HG03025 (cell line): ENCODE data around the gene FOXQ1.
"Not testable (repeated sequence)": the region's sequence is repeated elsewhere in the genome, so short reads cannot be mapped to it uniquely, and the experiment has no call there.

ENCODE experiments used
- ATAC-seq: cut with Tn5 transposase; IDR thresholded peaks from one replicate; pipeline ENCODE4 v1.9.1; 2021; ENCODE audit warnings: mild to moderate bottlenecking, moderate library complexity; ENCODE audit not compliant: unreplicated experiment, low FRiP score

Gene FOXQ1

GRCh38 chr6:1318036-1318435 lies 6.1 kb downstream of the FOXQ1 start:
- no peak for ATAC-seq

GRCh38 chr6:1318584-1318983 lies 6.7 kb downstream of the FOXQ1 start:
- ATAC-seq = not testable (repeated sequence)

- no peak for ATAC-seq
Observed at GRCh38 chr6:1321738-1322137, 9.8 kb downstream of the FOXQ1 start.

GRCh38 chr6:1322156-1322555 lies 10.3 kb downstream of the FOXQ1 start:
- no peak for ATAC-seq

GRCh38 chr6:1322696-1323219 lies 10.9 kb downstream of the FOXQ1 start:
- no peak for ATAC-seq

DNA sequence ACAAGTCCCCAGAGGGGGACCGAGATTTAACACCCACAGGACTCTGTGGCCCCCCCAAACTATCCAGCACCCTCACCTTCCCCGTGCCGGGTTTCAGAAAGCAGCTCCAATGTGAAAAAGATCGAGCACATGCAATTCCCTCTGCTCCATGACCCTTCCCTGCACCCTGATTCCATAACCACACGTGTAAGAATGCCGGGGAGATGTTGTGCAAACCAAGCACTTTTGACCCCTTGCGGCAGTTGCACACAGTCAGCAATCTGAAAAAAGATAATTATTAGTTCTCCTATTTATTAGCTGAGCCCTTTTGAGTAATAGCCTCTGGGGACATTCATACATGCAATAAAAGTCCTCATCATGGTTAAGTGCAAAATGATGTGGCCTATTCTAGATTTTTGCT lies 13.0 kb downstream of the FOXQ1 start:
- no peak for ATAC-seq

DNA sequence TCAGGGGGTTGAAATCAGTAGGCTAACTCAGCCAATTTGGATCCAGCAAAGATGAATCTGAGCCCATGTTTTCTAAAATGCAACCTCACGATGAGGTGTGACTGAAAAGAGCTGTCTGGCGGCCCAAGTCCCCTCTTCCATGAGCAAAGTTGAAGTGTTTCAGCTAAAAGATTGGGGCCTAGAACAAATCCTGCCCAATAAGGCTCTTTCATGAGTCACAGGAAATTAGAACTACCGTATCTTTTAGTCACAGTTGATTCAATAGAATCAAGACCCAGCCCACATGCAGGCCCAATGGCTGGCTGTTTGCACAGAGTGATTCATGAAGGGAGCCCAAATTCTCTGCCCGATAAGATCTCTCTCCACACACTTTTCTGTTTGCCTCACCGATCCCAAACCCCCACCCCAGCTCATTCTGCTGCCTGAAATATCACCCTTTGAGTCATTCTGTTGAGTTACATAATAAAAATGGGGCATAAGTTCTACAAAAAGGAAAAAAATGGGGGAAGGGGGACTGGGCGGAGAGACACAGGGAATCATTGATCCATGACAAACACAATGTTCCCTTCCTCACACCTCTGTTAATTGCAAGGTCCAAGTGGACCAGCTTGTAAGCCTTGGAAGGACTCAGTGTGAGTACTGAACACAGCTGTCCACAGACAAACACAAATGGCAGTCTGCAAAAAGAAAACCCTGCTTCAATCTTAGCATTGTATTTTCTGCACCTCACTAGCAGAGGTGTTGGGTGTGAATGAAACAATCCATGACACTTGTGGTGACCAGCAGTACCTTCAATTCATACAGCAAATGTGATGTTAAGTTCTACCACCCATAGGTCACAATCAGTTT lies 13.8 kb downstream of the FOXQ1 start:
- ATAC-seq = no peak

GRCh38 chr6:1326535-1327121 lies 14.7 kb downstream of the FOXQ1 start:
- ATAC-seq = no peak

DNA sequence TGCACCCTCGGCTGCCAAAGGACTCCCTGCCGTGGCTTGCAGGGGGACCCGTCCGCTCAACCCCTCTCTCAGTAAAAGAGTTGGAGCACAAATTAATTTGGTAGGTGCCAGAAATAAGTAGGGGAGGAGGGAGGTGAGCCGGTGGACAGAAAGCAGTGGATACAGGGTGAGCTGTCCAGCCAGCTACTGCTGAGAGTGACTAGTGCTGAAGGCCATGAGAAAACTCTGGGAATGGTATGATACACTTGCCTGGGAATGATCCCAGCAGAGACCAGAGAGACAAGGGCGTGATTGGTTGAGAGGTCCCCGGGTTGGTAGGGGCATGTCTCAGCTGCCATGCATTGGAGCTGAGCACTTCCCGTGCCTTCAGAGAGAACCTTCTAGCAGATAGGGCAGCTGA lies 15.7 kb downstream of the FOXQ1 start:
- no peak for ATAC-seq

- ATAC-seq = no peak
Observed at GRCh38 chr6:1328129-1328800, 16.4 kb downstream of the FOXQ1 start.

DNA sequence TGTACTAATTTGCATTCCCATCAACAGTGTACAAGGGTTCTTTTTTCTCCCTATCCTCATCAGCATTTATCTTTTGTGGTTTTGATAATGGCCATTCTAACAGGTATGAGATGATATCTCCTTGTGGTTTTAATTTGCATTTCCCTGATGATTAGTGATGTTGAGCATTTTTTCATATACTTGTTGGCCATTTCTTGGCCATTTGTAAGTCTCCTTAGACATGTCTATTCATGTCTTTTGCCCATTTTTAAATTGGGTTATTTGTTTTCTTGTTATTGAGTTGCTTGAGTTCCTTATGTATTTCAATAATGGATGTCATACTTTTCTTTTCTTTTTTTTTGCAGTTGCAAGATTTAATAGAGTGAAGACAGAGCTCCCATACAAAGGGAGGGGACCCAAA lies 17.8 kb downstream of the FOXQ1 start:
- no peak for ATAC-seq

- no peak for ATAC-seq
Observed at GRCh38 chr6:1334684-1335083, 22.8 kb downstream of the FOXQ1 start.

DNA sequence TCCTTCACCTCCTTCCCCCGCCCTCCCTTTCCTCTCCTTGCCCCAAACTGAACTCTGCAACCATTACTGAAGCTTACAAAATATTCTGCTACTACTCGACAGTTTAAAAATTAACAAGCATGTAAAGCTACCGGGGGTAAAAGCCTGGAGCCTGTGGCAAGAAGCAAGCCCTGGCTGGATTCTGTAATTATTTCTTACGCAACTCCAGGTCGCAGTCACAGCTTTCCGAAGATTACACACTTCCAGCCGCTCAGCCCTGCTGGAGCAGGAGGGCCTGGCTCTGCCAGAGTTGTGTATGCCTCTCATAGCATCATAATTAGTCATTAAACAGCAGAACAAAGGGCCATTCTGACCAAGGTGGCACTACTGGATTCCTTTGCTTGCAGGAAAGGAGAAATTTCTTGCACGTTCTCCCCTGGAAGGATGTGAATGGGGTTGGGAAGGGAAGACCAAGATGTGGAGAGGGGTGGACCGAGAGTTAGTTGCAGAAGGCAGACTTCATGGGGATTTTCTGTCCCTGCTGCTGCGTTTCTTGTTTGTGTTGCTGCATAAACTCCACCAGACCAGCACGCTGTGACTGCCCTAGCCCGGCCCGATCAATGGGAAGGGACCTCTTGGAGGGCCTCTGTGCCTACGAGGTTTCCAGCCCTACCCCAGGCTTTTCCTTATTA lies 23.6 kb downstream of the FOXQ1 start:
- ATAC-seq = no peak

DNA sequence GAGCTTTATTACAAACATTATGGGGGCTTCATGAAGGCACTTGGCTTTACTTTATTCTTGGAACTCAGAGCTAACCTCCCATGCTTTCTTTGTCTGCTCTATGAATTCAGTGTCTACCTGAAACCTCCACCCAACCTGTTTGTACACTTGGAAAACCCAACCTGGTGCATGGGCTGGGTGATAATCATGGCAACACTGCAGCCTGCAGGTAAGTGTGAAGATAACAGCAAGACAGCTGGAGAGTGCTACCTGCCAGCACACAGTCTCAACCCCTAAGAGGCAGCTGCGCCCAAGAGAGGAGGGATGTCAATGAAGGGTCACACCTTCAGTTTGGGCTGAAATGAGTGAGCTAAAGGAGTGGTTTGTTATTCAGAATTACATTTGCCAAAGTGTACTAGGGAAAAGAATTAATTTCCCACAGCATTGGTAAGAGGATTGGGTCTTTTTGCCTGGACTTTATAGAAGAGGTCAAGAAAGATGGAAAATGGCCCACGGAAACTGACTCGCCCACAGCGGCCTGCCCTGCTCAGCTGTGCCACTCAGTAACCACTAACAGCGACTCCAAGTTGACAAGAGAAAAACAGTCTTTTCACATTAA lies 24.4 kb downstream of the FOXQ1 start:
- ATAC-seq = no peak

DNA sequence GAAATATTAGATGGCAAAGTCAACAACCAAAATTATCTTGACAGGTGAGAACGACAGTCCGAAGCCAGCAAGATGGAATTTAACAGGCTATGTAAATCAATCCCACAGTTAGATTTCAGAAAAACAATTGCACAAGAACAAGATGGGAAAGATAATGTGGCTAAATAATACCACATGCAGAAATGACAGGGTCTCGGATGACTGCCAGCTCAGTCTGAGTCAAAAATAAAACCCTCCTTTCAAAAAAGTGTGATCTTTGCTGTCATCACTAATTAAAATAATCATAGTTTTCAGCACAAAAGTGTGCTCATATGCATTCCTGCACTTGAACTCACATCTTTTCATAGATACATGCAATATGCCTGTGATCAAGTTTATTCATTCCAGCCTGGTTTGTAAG lies 25.9 kb downstream of the FOXQ1 start:
- ATAC-seq = no peak

GRCh38 chr6:1346101-1346500 lies 34.2 kb downstream of the FOXQ1 start:
- no peak for ATAC-seq

DNA sequence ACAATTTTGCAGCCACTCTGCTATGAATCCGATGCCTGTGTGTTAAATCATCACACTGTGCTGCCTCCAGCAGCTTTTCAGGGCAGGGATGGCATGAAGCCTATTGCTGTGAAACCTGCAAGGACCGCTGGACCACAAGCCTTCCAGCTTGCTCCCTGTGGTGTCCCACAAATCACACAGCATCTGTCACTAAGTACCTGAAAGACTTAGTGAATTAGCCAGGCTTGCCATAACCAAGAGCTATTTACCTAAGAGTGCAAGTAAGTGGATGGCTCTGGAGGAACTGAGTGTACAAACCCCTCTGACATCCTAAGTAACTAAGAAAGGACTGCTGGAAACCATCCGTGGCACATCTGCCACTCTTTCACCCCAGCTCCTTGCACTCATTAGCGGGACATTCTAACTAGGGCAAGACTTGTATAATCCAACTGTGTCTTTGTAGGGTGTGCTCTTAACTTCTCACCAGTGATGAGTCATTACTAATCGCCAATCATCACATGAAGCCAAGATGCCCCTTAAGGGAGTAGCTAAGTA lies 34.7 kb downstream of the FOXQ1 start:
- no peak for ATAC-seq

DNA sequence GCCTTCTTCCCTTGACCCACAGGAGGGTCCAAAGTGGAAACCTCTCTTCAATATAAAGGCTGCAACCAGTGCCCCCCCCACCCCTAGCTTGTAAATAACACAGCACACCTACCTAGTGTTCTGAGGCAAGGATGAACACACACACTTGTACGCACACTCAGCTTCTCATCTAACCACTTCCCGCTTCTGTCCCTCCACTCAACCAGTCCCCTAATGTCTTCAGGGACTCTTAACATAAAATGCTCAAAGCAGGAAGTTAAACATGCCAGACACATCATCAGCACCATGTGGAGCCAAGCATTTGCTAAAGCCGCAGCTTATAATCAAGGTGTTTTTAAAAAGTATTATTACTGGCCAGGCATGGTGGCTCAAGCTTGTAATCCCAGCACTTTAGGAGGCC lies 35.3 kb downstream of the FOXQ1 start:
- ATAC-seq = no peak

- ATAC-seq = no peak
Observed at GRCh38 chr6:1348675-1349074, 36.8 kb downstream of the FOXQ1 start.

- no peak for ATAC-seq
Observed at GRCh38 chr6:1349655-1350054, 37.8 kb downstream of the FOXQ1 start.
